ENCODE results near the gene LAMA4. TPM values are rescaled to one million over a fixed set of nuclear protein-coding genes. Genes with fewer than 3 reads are reported as not detected.

Gene LAMA4
- total and polyA plus RNA-seq, 4 donors: 2.1 to 6.0 (median 3.5) TPM

DNA sequence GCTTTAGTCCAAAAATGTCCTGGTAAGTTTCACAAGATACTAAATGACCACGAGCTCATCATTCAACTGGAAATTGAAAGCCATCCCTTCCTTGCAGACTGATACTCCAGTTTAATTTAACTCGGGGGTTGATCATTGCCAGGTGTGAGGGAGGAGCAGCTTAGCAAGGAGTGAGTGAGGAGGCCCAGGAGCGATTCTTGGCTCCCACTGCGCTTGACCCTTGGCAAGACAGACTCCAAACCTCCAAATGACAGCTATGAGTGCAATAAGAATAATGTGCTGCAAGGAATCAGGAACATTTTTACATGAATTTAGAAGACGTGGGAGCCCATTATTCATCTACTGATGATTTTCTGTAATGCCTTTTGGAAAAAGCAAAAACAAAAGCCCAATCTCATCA lies 64.9 kb downstream of the LAMA4 start:
- H3K9me3 ChIP-seq (ENCODE audit: control insufficient read depth in 4 of 4, low read length in 3 of 4): no peaks in the 10 kb centered on the region
- no peaks in the 10 kb centered on the region for H3K27me3 ChIP-seq (ENCODE audit: control insufficient read depth in 4 of 4, insufficient read depth in 4 of 4, low read length in 3 of 4)
- WGBS: 78% methylated on average over 5 of the region's 5 CpGs
- DNase-seq (ENCODE audit: low spot score): no peak
- TF ChIP-seq HNF4G (IDR thresholded peaks at IDR 0.05) (no peak), TAF1 (conservative IDR thresholded peaks at IDR 0.05) (no peak), FOXA1 (IDR thresholded peaks at IDR 0.05) (no peak), NR2F2 (IDR thresholded peaks at IDR 0.05) (no peak)
- TF ChIP-seq, protein P1, sequence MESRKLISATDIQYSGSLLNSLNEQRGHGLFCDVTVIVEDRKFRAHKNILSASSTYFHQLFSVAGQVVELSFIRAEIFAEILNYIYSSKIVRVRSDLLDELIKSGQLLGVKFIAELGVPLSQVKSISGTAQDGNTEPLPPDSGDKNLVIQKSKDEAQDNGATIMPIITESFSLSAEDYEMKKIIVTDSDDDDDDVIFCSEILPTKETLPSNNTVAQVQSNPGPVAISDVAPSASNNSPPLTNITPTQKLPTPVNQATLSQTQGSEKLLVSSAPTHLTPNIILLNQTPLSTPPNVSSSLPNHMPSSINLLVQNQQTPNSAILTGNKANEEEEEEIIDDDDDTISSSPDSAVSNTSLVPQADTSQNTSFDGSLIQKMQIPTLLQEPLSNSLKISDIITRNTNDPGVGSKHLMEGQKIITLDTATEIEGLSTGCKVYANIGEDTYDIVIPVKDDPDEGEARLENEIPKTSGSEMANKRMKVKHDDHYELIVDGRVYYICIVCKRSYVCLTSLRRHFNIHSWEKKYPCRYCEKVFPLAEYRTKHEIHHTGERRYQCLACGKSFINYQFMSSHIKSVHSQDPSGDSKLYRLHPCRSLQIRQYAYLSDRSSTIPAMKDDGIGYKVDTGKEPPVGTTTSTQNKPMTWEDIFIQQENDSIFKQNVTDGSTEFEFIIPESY (IDR thresholded peaks at IDR 0.05): no peak
- TF ChIP-seq, protein P2, sequence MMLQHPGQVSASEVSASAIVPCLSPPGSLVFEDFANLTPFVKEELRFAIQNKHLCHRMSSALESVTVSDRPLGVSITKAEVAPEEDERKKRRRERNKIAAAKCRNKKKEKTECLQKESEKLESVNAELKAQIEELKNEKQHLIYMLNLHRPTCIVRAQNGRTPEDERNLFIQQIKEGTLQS (IDR thresholded peaks at IDR 0.05): no peak
- no peaks in the 10 kb centered on the region for H3K4me1 ChIP-seq (ENCODE audit: control insufficient read depth in 4 of 4, insufficient read depth in 4 of 4, low read length in 3 of 4)
- no peak overlapping the region for H3K4me3 ChIP-seq (ENCODE audit: low read depth in 1 of 3, low read length in 3 of 3)
- no peak overlapping the region for H3K9ac ChIP-seq (ENCODE audit: low read depth in 1 of 2, low read length in 2 of 2)
- no peak overlapping the region for H3K27ac ChIP-seq (ENCODE audit: low read depth in 1 of 2, low read length in 2 of 2)
- H3K36me3 ChIP-seq (ENCODE audit: control insufficient read depth in 4 of 4, insufficient read depth in 3 of 4, low read depth in 1 of 4, low read length in 3 of 4): no peaks in the 10 kb centered on the region

DNA sequence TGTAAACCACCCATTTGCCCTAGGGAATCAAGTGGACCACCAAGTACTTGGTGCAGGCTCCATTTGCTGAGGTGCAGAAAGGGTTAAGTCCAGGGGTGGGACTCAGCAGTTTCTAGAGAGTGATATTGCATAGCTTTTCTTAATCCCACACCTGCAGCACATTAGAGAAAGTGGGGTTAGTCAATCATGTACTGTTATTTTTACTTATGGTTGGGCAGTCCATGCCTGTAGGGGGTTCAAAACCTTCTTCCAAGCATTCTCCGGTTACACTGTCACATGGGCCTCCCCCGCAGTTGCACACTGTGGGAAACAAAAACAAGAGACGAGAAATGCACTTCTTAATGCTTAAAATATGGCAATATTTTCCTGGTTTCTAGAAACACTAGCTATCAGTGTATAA lies 65.5 kb downstream of the LAMA4 start:
- H3K9ac ChIP-seq (ENCODE audit: low read depth in 1 of 2, low read length in 2 of 2): no peak overlapping the region
- H3K27me3 ChIP-seq (ENCODE audit: control insufficient read depth in 4 of 4, insufficient read depth in 4 of 4, low read length in 3 of 4): no peaks in the 10 kb centered on the region
- no peak for DNase-seq (ENCODE audit: low spot score)
- 89% methylated on average over 3 of the region's 3 CpGs for WGBS
- H3K4me1 ChIP-seq (ENCODE audit: control insufficient read depth in 4 of 4, insufficient read depth in 4 of 4, low read length in 3 of 4): no peaks in the 10 kb centered on the region
- no peak overlapping the region for H3K27ac ChIP-seq (ENCODE audit: low read depth in 1 of 2, low read length in 2 of 2)
- no peaks in the 10 kb centered on the region for H3K36me3 ChIP-seq (ENCODE audit: control insufficient read depth in 4 of 4, insufficient read depth in 3 of 4, low read depth in 1 of 4, low read length in 3 of 4)
- no peak overlapping the region for H3K4me3 ChIP-seq (ENCODE audit: low read depth in 1 of 3, low read length in 3 of 3)
- TF ChIP-seq RXRA (IDR thresholded peaks at IDR 0.05) (no peak), GABPA (IDR thresholded peaks at IDR 0.05 in 1 of 2, conservative IDR thresholded peaks at IDR 0.05 in 1 of 2) (no peak), TAF1 (conservative IDR thresholded peaks at IDR 0.05) (no peak), FOXA1 (IDR thresholded peaks at IDR 0.05) (no peak), YY1 (IDR thresholded peaks at IDR 0.05) (no peak)
- TF ChIP-seq, protein P3, sequence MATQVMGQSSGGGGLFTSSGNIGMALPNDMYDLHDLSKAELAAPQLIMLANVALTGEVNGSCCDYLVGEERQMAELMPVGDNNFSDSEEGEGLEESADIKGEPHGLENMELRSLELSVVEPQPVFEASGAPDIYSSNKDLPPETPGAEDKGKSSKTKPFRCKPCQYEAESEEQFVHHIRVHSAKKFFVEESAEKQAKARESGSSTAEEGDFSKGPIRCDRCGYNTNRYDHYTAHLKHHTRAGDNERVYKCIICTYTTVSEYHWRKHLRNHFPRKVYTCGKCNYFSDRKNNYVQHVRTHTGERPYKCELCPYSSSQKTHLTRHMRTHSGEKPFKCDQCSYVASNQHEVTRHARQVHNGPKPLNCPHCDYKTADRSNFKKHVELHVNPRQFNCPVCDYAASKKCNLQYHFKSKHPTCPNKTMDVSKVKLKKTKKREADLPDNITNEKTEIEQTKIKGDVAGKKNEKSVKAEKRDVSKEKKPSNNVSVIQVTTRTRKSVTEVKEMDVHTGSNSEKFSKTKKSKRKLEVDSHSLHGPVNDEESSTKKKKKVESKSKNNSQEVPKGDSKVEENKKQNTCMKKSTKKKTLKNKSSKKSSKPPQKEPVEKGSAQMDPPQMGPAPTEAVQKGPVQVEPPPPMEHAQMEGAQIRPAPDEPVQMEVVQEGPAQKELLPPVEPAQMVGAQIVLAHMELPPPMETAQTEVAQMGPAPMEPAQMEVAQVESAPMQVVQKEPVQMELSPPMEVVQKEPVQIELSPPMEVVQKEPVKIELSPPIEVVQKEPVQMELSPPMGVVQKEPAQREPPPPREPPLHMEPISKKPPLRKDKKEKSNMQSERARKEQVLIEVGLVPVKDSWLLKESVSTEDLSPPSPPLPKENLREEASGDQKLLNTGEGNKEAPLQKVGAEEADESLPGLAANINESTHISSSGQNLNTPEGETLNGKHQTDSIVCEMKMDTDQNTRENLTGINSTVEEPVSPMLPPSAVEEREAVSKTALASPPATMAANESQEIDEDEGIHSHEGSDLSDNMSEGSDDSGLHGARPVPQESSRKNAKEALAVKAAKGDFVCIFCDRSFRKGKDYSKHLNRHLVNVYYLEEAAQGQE (IDR thresholded peaks at IDR 0.05): no peak
- no peaks in the 10 kb centered on the region for H3K9me3 ChIP-seq (ENCODE audit: control insufficient read depth in 4 of 4, low read length in 3 of 4)

DNA sequence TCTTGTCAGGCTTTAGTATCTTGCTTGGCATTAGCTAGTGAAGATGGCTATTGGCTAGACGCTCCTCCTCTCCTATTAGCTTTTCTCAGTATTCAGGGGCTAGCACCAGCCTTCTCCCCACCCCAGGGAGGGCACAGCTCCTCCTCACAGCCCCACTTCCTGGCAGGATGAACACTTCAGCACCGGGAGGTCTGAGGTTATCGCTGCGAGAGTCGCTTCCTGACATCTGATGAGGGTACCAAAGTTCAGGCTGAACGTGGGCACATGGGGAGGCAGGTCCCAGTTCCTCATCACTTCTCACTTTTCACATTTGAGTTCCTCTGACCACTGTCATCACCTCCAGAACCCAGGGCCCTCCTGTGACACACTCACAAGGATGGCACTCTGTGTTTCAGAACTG lies 66.6 kb downstream of the LAMA4 start:
- no peak overlapping the region for H3K9ac ChIP-seq (ENCODE audit: low read depth in 1 of 2, low read length in 2 of 2)
- H3K27me3 ChIP-seq (ENCODE audit: control insufficient read depth in 4 of 4, insufficient read depth in 4 of 4, low read length in 3 of 4): no peaks in the 10 kb centered on the region
- no peaks in the 10 kb centered on the region for H3K36me3 ChIP-seq (ENCODE audit: control insufficient read depth in 4 of 4, insufficient read depth in 3 of 4, low read depth in 1 of 4, low read length in 3 of 4)
- DNase-seq (ENCODE audit: low spot score): no peak
- no peaks in the 10 kb centered on the region for H3K9me3 ChIP-seq (ENCODE audit: control insufficient read depth in 4 of 4, low read length in 3 of 4)
- WGBS: 58% methylated on average over 6 of the region's 6 CpGs
- no peak overlapping the region for H3K4me3 ChIP-seq (ENCODE audit: low read depth in 1 of 3, low read length in 3 of 3)
- H3K27ac ChIP-seq (ENCODE audit: low read depth in 1 of 2, low read length in 2 of 2): no peak overlapping the region
- no peaks in the 10 kb centered on the region for H3K4me1 ChIP-seq (ENCODE audit: control insufficient read depth in 4 of 4, insufficient read depth in 4 of 4, low read length in 3 of 4)
- TF ChIP-seq HNF4G (IDR thresholded peaks at IDR 0.05) (no peak), TAF1 (conservative IDR thresholded peaks at IDR 0.05) (no peak), FOXA2 (IDR thresholded peaks at IDR 0.05) (no peak), JUND (IDR thresholded peaks at IDR 0.05) (no peak), RAD21 (IDR thresholded peaks at IDR 0.05) (no peak), FOXA1 (IDR thresholded peaks at IDR 0.05) (no peak)
- TF ChIP-seq, protein P3 (IDR thresholded peaks at IDR 0.05): no peak
- TF ChIP-seq, protein P4, sequence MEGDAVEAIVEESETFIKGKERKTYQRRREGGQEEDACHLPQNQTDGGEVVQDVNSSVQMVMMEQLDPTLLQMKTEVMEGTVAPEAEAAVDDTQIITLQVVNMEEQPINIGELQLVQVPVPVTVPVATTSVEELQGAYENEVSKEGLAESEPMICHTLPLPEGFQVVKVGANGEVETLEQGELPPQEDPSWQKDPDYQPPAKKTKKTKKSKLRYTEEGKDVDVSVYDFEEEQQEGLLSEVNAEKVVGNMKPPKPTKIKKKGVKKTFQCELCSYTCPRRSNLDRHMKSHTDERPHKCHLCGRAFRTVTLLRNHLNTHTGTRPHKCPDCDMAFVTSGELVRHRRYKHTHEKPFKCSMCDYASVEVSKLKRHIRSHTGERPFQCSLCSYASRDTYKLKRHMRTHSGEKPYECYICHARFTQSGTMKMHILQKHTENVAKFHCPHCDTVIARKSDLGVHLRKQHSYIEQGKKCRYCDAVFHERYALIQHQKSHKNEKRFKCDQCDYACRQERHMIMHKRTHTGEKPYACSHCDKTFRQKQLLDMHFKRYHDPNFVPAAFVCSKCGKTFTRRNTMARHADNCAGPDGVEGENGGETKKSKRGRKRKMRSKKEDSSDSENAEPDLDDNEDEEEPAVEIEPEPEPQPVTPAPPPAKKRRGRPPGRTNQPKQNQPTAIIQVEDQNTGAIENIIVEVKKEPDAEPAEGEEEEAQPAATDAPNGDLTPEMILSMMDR (IDR thresholded peaks at IDR 0.05; ENCODE audit: low read depth, low read length, missing input control): no peak
- TF ChIP-seq, protein P5, sequence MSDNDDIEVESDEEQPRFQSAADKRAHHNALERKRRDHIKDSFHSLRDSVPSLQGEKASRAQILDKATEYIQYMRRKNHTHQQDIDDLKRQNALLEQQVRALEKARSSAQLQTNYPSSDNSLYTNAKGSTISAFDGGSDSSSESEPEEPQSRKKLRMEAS (IDR thresholded peaks at IDR 0.05): no peak

All from liver (tissue), 9 donors.